ENCODE measurements around the gene RAB4A.

- TF ChIP-seq POLR2A (conservative IDR thresholded peaks at IDR 0.05) (no peak), SMARCA5 (IDR thresholded peaks at IDR 0.05) (no peak), ZFX (CRISPR knock-in tag; IDR thresholded peaks at IDR 0.05) (no peak), POLR2AphosphoS5 (IDR thresholded peaks at IDR 0.05; ENCODE audit: control insufficient read depth, insufficient read depth, low read depth, low read length) (no peak), REST (IDR thresholded peaks at IDR 0.05; ENCODE audit: borderline replicate concordance) (no peak), REST (CRISPR knock-in tag; IDR thresholded peaks at IDR 0.05; ENCODE audit: low read depth) (no peak), ATF3 (IDR thresholded peaks at IDR 0.05) (no peak), ATF3 (CRISPR knock-in tag; conservative IDR thresholded peaks at IDR 0.05) (no peak), BRF2 (IDR thresholded peaks at IDR 0.05; ENCODE audit: borderline replicate concordance, insufficient read depth, insufficient read length) (no peak), BMI1 (IDR thresholded peaks at IDR 0.05; ENCODE audit: low read length) (no peak)
These were observed 17.5 kb upstream of the RAB4A start for GRCh38 chr1:229253151-229253974.
